Breast epithelium (tissue), 3 donors: ENCODE results near the gene CDO1.

Source experiments
- POLR2A ChIP-seq: fragments of 450-650 bp; IDR thresholded peaks from one replicate; pipeline ENCODE4 v1.6.1; 2016; ENCODE audit warnings: antibody characterized with exemption, mild to moderate bottlenecking, moderate library complexity
- POLR2AphosphoS5 ChIP-seq, 3 donors: sonication (generic); formaldehyde crosslinking; IDR thresholded peaks; one replicate each; pipeline ENCODE4 v1.6.1; 2017; ENCODE audit warnings: antibody characterized with exemption in 3 of 3
- TF ChIP-seq, protein P1 (sequence below), 3 donors: fragments of 450-650 bp; IDR thresholded peaks; one replicate each; pipeline ENCODE4 v1.5.1; 2016 to 2017; ENCODE audit warnings: antibody characterized with exemption in 3 of 3, mild to moderate bottlenecking in 3 of 3, moderate library complexity in 3 of 3

DNA sequence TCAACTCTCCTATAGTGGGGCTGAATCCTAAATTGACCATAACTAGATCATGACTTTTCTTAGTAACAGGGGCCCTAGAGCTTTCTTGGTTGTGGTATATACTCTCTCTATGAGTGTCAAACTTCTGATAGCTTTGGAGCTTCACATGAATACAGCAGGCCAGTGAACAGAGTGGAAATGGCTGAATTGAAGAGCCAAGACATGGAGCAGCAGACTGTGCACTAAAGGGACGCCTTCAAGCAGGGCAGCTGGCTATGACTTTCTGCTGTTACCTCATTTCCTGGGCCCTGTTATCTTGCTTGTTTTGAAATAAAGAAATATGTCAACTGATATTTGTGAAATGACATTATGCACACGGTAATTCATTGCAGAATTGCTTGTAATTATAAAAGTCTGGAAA is 16.4 kb downstream of the CDO1 start:
- TF ChIP-seq POLR2A (no peak), POLR2AphosphoS5 (IDR thresholded peaks at IDR 0.05) (no peak)
- TF ChIP-seq, protein P1, sequence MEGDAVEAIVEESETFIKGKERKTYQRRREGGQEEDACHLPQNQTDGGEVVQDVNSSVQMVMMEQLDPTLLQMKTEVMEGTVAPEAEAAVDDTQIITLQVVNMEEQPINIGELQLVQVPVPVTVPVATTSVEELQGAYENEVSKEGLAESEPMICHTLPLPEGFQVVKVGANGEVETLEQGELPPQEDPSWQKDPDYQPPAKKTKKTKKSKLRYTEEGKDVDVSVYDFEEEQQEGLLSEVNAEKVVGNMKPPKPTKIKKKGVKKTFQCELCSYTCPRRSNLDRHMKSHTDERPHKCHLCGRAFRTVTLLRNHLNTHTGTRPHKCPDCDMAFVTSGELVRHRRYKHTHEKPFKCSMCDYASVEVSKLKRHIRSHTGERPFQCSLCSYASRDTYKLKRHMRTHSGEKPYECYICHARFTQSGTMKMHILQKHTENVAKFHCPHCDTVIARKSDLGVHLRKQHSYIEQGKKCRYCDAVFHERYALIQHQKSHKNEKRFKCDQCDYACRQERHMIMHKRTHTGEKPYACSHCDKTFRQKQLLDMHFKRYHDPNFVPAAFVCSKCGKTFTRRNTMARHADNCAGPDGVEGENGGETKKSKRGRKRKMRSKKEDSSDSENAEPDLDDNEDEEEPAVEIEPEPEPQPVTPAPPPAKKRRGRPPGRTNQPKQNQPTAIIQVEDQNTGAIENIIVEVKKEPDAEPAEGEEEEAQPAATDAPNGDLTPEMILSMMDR (IDR thresholded peaks at IDR 0.05), result no peak
